H1 (cell line): ENCODE data around the gene SLC6A17.

Source experiments
- CHD1 ChIP-seq: IDR thresholded peaks from 2 replicates; pipeline ENCODE4 v1.6.1; 2012; ENCODE audit warnings: low read depth, low read length, improper control_type of control experiment
- CTCF ChIP-seq, 3 experiments: IDR thresholded peaks; 1 replicate in 2 of 3; 2 replicates in 1 of 3; pipeline versions ENCODE4 v1.5.1 to v1.6.1; 2011; ENCODE audit warnings: low read length in 3 of 3, mild to moderate bottlenecking in 3 of 3, inconsistent platforms in 2 of 3, low read depth in 1 of 3, moderate library complexity in 1 of 3; ENCODE audit not compliant: insufficient read depth in 1 of 3; ENCODE audit errors: control extremely low read depth in 1 of 3
- MAX ChIP-seq: IDR thresholded peaks from 2 replicates; pipeline ENCODE4 v1.6.1; 2012; ENCODE audit warnings: inconsistent platforms

DNA sequence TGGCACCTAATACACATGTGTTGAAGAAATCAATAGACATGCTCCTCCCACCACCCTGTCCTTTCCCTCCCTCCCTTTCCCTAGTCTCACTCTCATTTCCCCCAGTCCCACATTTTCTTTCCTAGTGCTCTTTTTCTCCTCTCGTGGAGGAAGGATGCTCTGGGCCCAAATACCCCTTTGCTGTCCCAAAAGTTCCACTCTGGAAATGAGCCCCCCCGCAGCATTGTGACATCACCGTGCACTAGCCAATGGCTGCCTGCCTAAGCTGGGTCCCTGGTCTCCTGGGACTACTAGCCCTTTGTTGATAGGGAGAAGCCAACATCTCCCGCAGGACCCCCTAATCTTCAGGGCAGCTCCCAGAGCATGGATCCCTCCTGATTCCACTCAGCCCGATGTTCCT lies 38.2 kb upstream of the SLC6A17 start, which contains the start of gene UBL4B:
- no peak for TF ChIP-seq CHD1
- TF ChIP-seq CTCF (IDR thresholded peaks at IDR 0.05; ENCODE audit: control extremely low read depth in 1 of 3, insufficient read depth in 1 of 3, low read depth in 1 of 3, low read length in 3 of 3), result no peak
- TF ChIP-seq MAX, result no peak
